Stimulated activated memory B cell treated with anti-CD40 and anti-IgM and Interleukin-4, amounts not matched to agents 10 μg/mL and 1 μg/mL and 100 μg/mL, for 72 hours (primary cell): ENCODE data around the gene VASH2.

ENCODE experiments used
- ATAC-seq: fragments of 150-1000 bp; cut with Tn5 transposase; 2 replicates; pipeline ENCODE4 v1.10.0; 2021
- H3K27ac Mint-ChIP-seq: one replicate; pipeline ENCODE4 v1.8.0; 2022; ENCODE audit warnings: mild to moderate bottlenecking, mixed read lengths
- H3K27me3 Mint-ChIP-seq: one replicate; pipeline ENCODE4 v1.8.0; 2022; ENCODE audit warnings: mixed read lengths
- H3K36me3 Mint-ChIP-seq: one replicate; pipeline ENCODE4 v1.8.0; 2022; ENCODE audit warnings: mixed read lengths
- H3K4me1 Mint-ChIP-seq: one replicate; pipeline ENCODE4 v1.8.0; 2022; ENCODE audit warnings: mixed read lengths
- H3K4me3 Mint-ChIP-seq: one replicate; pipeline ENCODE4 v1.8.0; 2022; ENCODE audit warnings: mild to moderate bottlenecking, moderate library complexity, mixed read lengths
- H3K9me3 Mint-ChIP-seq: one replicate; pipeline ENCODE4 v1.8.0; 2022; ENCODE audit warnings: mixed read lengths

Gene VASH2

GRCh38 chr1:212918824-212919223 lies 31.5 kb upstream of the VASH2 start:
- H3K27me3 Mint-ChIP-seq, result peaks cover 43% of the 10 kb centered on the region

GRCh38 chr1:212920246-212920645 lies 30.1 kb upstream of the VASH2 start:
- H3K36me3 Mint-ChIP-seq, result no peaks in the 10 kb centered on the region
- H3K4me1 Mint-ChIP-seq, result peaks cover 10% of the 10 kb centered on the region
- no peak overlapping the region for H3K4me3 Mint-ChIP-seq
- H3K9me3 Mint-ChIP-seq, result no peaks in the 10 kb centered on the region
- ATAC-seq, result no peak
- no peak overlapping the region for H3K27ac Mint-ChIP-seq
- peaks cover 55% of the 10 kb centered on the region for H3K27me3 Mint-ChIP-seq

More at GRCh38 chr1:212918824-212919223, 31.5 kb upstream of the VASH2 start:
- no peaks in the 10 kb centered on the region for H3K36me3 Mint-ChIP-seq
- H3K27ac Mint-ChIP-seq, result no peak overlapping the region
- H3K9me3 Mint-ChIP-seq, result no peaks in the 10 kb centered on the region
- no peak for ATAC-seq
- no peak overlapping the region for H3K4me3 Mint-ChIP-seq
- peaks cover 10% of the 10 kb centered on the region for H3K4me1 Mint-ChIP-seq

- H3K4me1 Mint-ChIP-seq, result peaks cover 17% of the 10 kb centered on the region
- H3K27ac Mint-ChIP-seq, result no peak overlapping the region
- no peak overlapping the region for H3K4me3 Mint-ChIP-seq
- no peak for ATAC-seq
- H3K27me3 Mint-ChIP-seq, result peaks cover 55% of the 10 kb centered on the region
- H3K9me3 Mint-ChIP-seq, result peaks cover 4% of the 10 kb centered on the region
- no peaks in the 10 kb centered on the region for H3K36me3 Mint-ChIP-seq
Measured at GRCh38 chr1:212920896-212921295, 29.4 kb upstream of the VASH2 start.

GRCh38 chr1:212922016-212922415 lies 28.3 kb upstream of the VASH2 start:
- H3K9me3 Mint-ChIP-seq, result peaks cover 7% of the 10 kb centered on the region
- peaks cover 45% of the 10 kb centered on the region for H3K27me3 Mint-ChIP-seq
- H3K4me1 Mint-ChIP-seq, result peaks cover 9% of the 10 kb centered on the region
- no peak overlapping the region for H3K27ac Mint-ChIP-seq
- no peak overlapping the region for H3K4me3 Mint-ChIP-seq
- no peaks in the 10 kb centered on the region for H3K36me3 Mint-ChIP-seq
- no peak for ATAC-seq

GRCh38 chr1:212926372-212926771 lies 24.0 kb upstream of the VASH2 start:
- Mint-ChIP-seq H3K4me1 (peaks cover 23% of the 10 kb centered on the region), H3K9me3 (peaks cover 9% of the 10 kb centered on the region), H3K36me3 (no peaks in the 10 kb centered on the region), H3K27ac (no peak overlapping the region), H3K4me3 (no peak overlapping the region), H3K27me3 (peaks cover 17% of the 10 kb centered on the region)
- ATAC-seq, result no peak

GRCh38 chr1:212928323-212929291 lies 21.7 kb upstream of the VASH2 start:
- Mint-ChIP-seq H3K4me1 (peaks cover 23% of the 10 kb centered on the region), H3K36me3 (no peaks in the 10 kb centered on the region), H3K27me3 (peaks cover 13% of the 10 kb centered on the region), H3K9me3 (peaks cover 9% of the 10 kb centered on the region), H3K27ac (no peak overlapping the region), H3K4me3 (no peak overlapping the region)
- peak; percentile 85 for ATAC-seq

- peaks cover 5% of the 10 kb centered on the region for H3K9me3 Mint-ChIP-seq
- H3K4me1 Mint-ChIP-seq, result peaks cover 15% of the 10 kb centered on the region
- ATAC-seq, result no peak
- H3K36me3 Mint-ChIP-seq, result no peaks in the 10 kb centered on the region
- H3K27me3 Mint-ChIP-seq, result no peaks in the 10 kb centered on the region
- H3K27ac Mint-ChIP-seq, result no peak overlapping the region
- H3K4me3 Mint-ChIP-seq, result no peak overlapping the region
Measured at GRCh38 chr1:212930986-212931678, 19.2 kb upstream of the VASH2 start.

- no peaks in the 10 kb centered on the region for H3K27me3 Mint-ChIP-seq
- no peaks in the 10 kb centered on the region for H3K36me3 Mint-ChIP-seq
- peaks cover 9% of the 10 kb centered on the region for H3K4me1 Mint-ChIP-seq
- ATAC-seq, result no peak
- H3K9me3 Mint-ChIP-seq, result no peaks in the 10 kb centered on the region
- H3K4me3 Mint-ChIP-seq, result no peak overlapping the region
- H3K27ac Mint-ChIP-seq, result no peak overlapping the region
Measured at GRCh38 chr1:212933815-212934471, 16.4 kb upstream of the VASH2 start.

- Mint-ChIP-seq H3K4me3 (no peak overlapping the region), H3K27me3 (no peaks in the 10 kb centered on the region), H3K27ac (no peak overlapping the region), H3K36me3 (no peaks in the 10 kb centered on the region), H3K4me1 (peaks cover 4% of the 10 kb centered on the region), H3K9me3 (no peaks in the 10 kb centered on the region)
- ATAC-seq, result no peak
Measured at GRCh38 chr1:212935387-212935981, 14.9 kb upstream of the VASH2 start.

- H3K9me3 Mint-ChIP-seq, result no peaks in the 10 kb centered on the region
- no peak overlapping the region for H3K4me3 Mint-ChIP-seq
- no peaks in the 10 kb centered on the region for H3K36me3 Mint-ChIP-seq
- H3K4me1 Mint-ChIP-seq, result no peaks in the 10 kb centered on the region
- ATAC-seq, result no peak
- H3K27me3 Mint-ChIP-seq, result no peaks in the 10 kb centered on the region
- H3K27ac Mint-ChIP-seq, result no peak overlapping the region
Measured at GRCh38 chr1:212937034-212937433, 13.3 kb upstream of the VASH2 start.

GRCh38 chr1:212938846-212939245 lies 11.5 kb upstream of the VASH2 start:
- H3K9me3 Mint-ChIP-seq, result no peaks in the 10 kb centered on the region
- H3K4me3 Mint-ChIP-seq, result no peak overlapping the region
- no peak overlapping the region for H3K27ac Mint-ChIP-seq
- peaks cover 6% of the 10 kb centered on the region for H3K4me1 Mint-ChIP-seq
- ATAC-seq, result no peak
- H3K36me3 Mint-ChIP-seq, result no peaks in the 10 kb centered on the region
- no peaks in the 10 kb centered on the region for H3K27me3 Mint-ChIP-seq

GRCh38 chr1:212941452-212941851 lies 8.9 kb upstream of the VASH2 start:
- Mint-ChIP-seq H3K9me3 (no peaks in the 10 kb centered on the region), H3K27ac (no peak overlapping the region), H3K4me3 (no peak overlapping the region), H3K27me3 (no peaks in the 10 kb centered on the region), H3K4me1 (peaks cover 32% of the 10 kb centered on the region), H3K36me3 (no peaks in the 10 kb centered on the region)
- no peak for ATAC-seq

- H3K27me3 Mint-ChIP-seq, result no peaks in the 10 kb centered on the region
- no peak overlapping the region for H3K27ac Mint-ChIP-seq
- no peak overlapping the region for H3K4me3 Mint-ChIP-seq
- H3K9me3 Mint-ChIP-seq, result no peaks in the 10 kb centered on the region
- H3K36me3 Mint-ChIP-seq, result no peaks in the 10 kb centered on the region
- peaks cover 38% of the 10 kb centered on the region for H3K4me1 Mint-ChIP-seq
- ATAC-seq, result no peak
Measured at GRCh38 chr1:212942679-212943392, 7.5 kb upstream of the VASH2 start.

- Mint-ChIP-seq H3K27me3 (no peaks in the 10 kb centered on the region), H3K27ac (peak overlapping the region; percentile 55), H3K4me1 (peaks cover 38% of the 10 kb centered on the region), H3K36me3 (no peaks in the 10 kb centered on the region), H3K9me3 (no peaks in the 10 kb centered on the region), H3K4me3 (no peak overlapping the region)
- ATAC-seq, result no peak
Measured at GRCh38 chr1:212943393-212943710, 7.0 kb upstream of the VASH2 start.
